ENCODE measurements around the gene MYL11. TPM values are rescaled to one million over a fixed set of nuclear protein-coding genes. Genes with fewer than 3 reads are reported as not detected.

MYL11 gene
- polyA plus RNA-seq, 1 donor from 2014 or later = not detected

GRCh38 chr16:30407102-30407803 is 32.7 kb downstream of the MYL11 start, which contains the start of gene ZNF771:
Gene ZNF771, plus strand, starts transcription at chr16:30407606. Its CDS starts 448 bp downstream, at chr16:30408054.
- peak within 1 kb of the TSS; percentile 71 for H3K4me3 ChIP-seq (ENCODE audit: low read length)
- no peaks in the 10 kb centered on the region for H3K9me2 ChIP-seq (ENCODE audit: insufficient read depth, low read length)
- no peaks in the 10 kb centered on the region for H4K20me1 ChIP-seq (ENCODE audit: insufficient read depth)
- H3K27ac ChIP-seq (ENCODE audit: low read length) = no peak within 1 kb of the TSS
- peaks cover 5% of the 10 kb centered on the region for H3K79me2 ChIP-seq (replicated peaks; ENCODE audit: insufficient read depth, low read length)
- H3K36me3 ChIP-seq (ENCODE audit: insufficient read depth, low read length) = no peaks in the 10 kb centered on the region
- H3K27me3 ChIP-seq (ENCODE audit: insufficient read depth, low read depth, low read length) = no peaks in the 10 kb centered on the region
- peak within 1 kb of the TSS; percentile 65 for H2AFZ ChIP-seq (ENCODE audit: low read depth, low read length)
- no peak within 1 kb of the TSS for H3K4me2 ChIP-seq (ENCODE audit: low read length)
- peak within 1 kb of the TSS; percentile 68 for H3K9ac ChIP-seq (ENCODE audit: low read length)
- TF ChIP-seq REST (IDR thresholded peaks at IDR 0.05; ENCODE audit: borderline replicate concordance) (peak; percentile 52), EZH2 (IDR thresholded peaks at IDR 0.05; ENCODE audit: borderline replicate concordance, insufficient read depth, low read length, poor library complexity, severe bottlenecking) (no peak), POLR2AphosphoS5 (IDR thresholded peaks at IDR 0.05) (peak; percentile 47), MXI1 (conservative IDR thresholded peaks at IDR 0.05; ENCODE audit: poor library complexity, severe bottlenecking) (peak; percentile 72), EP300 (conservative IDR thresholded peaks at IDR 0.05; ENCODE audit: poor library complexity, severe bottlenecking) (no peak), TAF1 (IDR thresholded peaks at IDR 0.05; ENCODE audit: low read depth) (no peak), CTCF (IDR thresholded peaks at IDR 0.05; ENCODE audit: poor library complexity, severe bottlenecking) (peak; percentile 38), RAD21 (conservative IDR thresholded peaks at IDR 0.05) (no peak)
- H3F3A ChIP-seq (ENCODE audit: insufficient read depth, low read length, poor library complexity, severe bottlenecking) = no peaks in the 10 kb centered on the region
- no peaks in the 10 kb centered on the region for H3K9me3 ChIP-seq (ENCODE audit: low read length)

- Histone ChIP-seq H2AFZ (ENCODE audit: low read depth, low read length) (no peak overlapping the region), H3K27ac (ENCODE audit: low read length) (no peak overlapping the region), H3F3A (ENCODE audit: insufficient read depth, low read length, poor library complexity, severe bottlenecking) (no peaks in the 10 kb centered on the region), H3K9me2 (ENCODE audit: insufficient read depth, low read length) (no peaks in the 10 kb centered on the region), H3K79me2 (replicated peaks; ENCODE audit: insufficient read depth, low read length) (peaks cover 5% of the 10 kb centered on the region), H3K9ac (ENCODE audit: low read length) (peak overlapping the region; percentile 68), H3K9me3 (ENCODE audit: low read length) (no peaks in the 10 kb centered on the region), H3K4me3 (ENCODE audit: low read length) (peak overlapping the region; percentile 71), H3K27me3 (ENCODE audit: insufficient read depth, low read depth, low read length) (no peaks in the 10 kb centered on the region), H3K4me2 (ENCODE audit: low read length) (no peak overlapping the region), H4K20me1 (ENCODE audit: insufficient read depth) (no peaks in the 10 kb centered on the region), H3K36me3 (ENCODE audit: insufficient read depth, low read length) (no peaks in the 10 kb centered on the region)
- TF ChIP-seq MXI1 (conservative IDR thresholded peaks at IDR 0.05; ENCODE audit: poor library complexity, severe bottlenecking) (no peak), CTCF (IDR thresholded peaks at IDR 0.05; ENCODE audit: poor library complexity, severe bottlenecking) (no peak), EP300 (conservative IDR thresholded peaks at IDR 0.05; ENCODE audit: poor library complexity, severe bottlenecking) (no peak), RAD21 (conservative IDR thresholded peaks at IDR 0.05) (no peak), POLR2AphosphoS5 (IDR thresholded peaks at IDR 0.05) (no peak), REST (IDR thresholded peaks at IDR 0.05; ENCODE audit: borderline replicate concordance) (no peak), TAF1 (IDR thresholded peaks at IDR 0.05; ENCODE audit: low read depth) (no peak), SMC3 (conservative IDR thresholded peaks at IDR 0.05; ENCODE audit: poor library complexity) (no peak), EZH2 (IDR thresholded peaks at IDR 0.05; ENCODE audit: borderline replicate concordance, insufficient read depth, low read length, poor library complexity, severe bottlenecking) (no peak)
Measured at GRCh38 chr16:30407804-30408534, 33.4 kb downstream of the MYL11 start.
